Panc1 (cell line): Measurements from ENCODE around the gene PHF14. TPM values are rescaled to one million over a fixed set of nuclear protein-coding genes. Genes with fewer than 3 reads are reported as not detected.

Experiments
- ATAC-seq: fragments of 200-7000 bp; cut with Tn5 transposase; 2 replicates; pipeline ENCODE4 v1.9.1; 2020; ENCODE audit warnings: mild to moderate bottlenecking, moderate library complexity
- BruUV-seq: library from RNA; stranded (reverse); fragments of 400-500 nt; replicated peaks from 2 replicates; lab custom pipeline; 2021; lab: Mats Ljungman, UMichigan
- CTCF ChIA-PET: fragments of 300-600 bp; sonication (Branson Sonifier 250); formaldehyde crosslinking; loops from one replicate; lab custom pipeline; 2022; ENCODE audit warnings: antibody characterized with exemption; lab: Charles Lee
- POLR2A ChIA-PET: fragments of 300-600 bp; sonication (Branson Sonifier 250); formaldehyde crosslinking; loops from one replicate; lab custom pipeline; 2022; ENCODE audit warnings: antibody characterized with exemption; lab: Charles Lee
- DNase-seq: peaks from one replicate; pipeline ENCODE4 v3.0.0-alpha.2; 2010; ENCODE audit warnings: low read depth, low spot score
- H3K27ac ChIP-seq: 2 replicates; pipeline ENCODE4 v1.5.1; 2011; ENCODE audit warnings: mild to moderate bottlenecking, low read length, inconsistent platforms
- H3K27me3 ChIP-seq: fragments of 200-500 bp; sonication (Bioruptor generic); 2 replicates; pipeline ENCODE4 v1.6.0; 2014; ENCODE audit warnings: low read length, inconsistent platforms; ENCODE audit not compliant: control insufficient read depth, insufficient read depth
- H3K36me3 ChIP-seq: fragments of 200-500 bp; sonication (Bioruptor generic); 2 replicates; pipeline ENCODE4 v1.5.1; 2014; ENCODE audit warnings: inconsistent platforms, mild to moderate bottlenecking, low read length, moderate library complexity; ENCODE audit not compliant: control insufficient read depth, insufficient read depth
- H3K4me1 ChIP-seq: 2 replicates; pipeline ENCODE4 v1.5.1; 2011; ENCODE audit warnings: inconsistent platforms, mild to moderate bottlenecking, low read length, moderate library complexity; ENCODE audit not compliant: control insufficient read depth, insufficient read depth
- H3K4me3 ChIP-seq, 2 experiments: 2 replicates each; pipeline ENCODE4 v1.5.1; 2011 to 2012; ENCODE audit warnings: low read depth in 2 of 2, low read length in 2 of 2, mild to moderate bottlenecking in 2 of 2, inconsistent platforms in 1 of 2, moderate library complexity in 1 of 2
- H3K9me3 ChIP-seq: fragments of 200-500 bp; sonication (Bioruptor generic); 2 replicates; pipeline ENCODE4 v1.5.1; 2014; ENCODE audit warnings: low read depth, mild to moderate bottlenecking, inconsistent platforms, low read length, moderate library complexity; ENCODE audit not compliant: control insufficient read depth, insufficient read depth
- POLR2AphosphoS5 ChIP-seq: IDR thresholded peaks from 2 replicates; pipeline ENCODE4 v1.6.1; 2012; ENCODE audit warnings: mild to moderate bottlenecking, low read depth, low read length, moderate library complexity
- SIN3A ChIP-seq: IDR thresholded peaks from 2 replicates; pipeline ENCODE4 v1.6.1; 2012; ENCODE audit warnings: low read depth, mild to moderate bottlenecking, low read length, moderate library complexity, borderline replicate concordance; ENCODE audit not compliant: insufficient read depth
- TCF7L2 ChIP-seq: IDR thresholded peaks from 2 replicates; pipeline ENCODE4 v1.6.1; 2011; ENCODE audit warnings: mild to moderate bottlenecking, low read depth, low read length, inconsistent platforms
- in situ Hi-C: cut with HindIII; loops from 2 replicates; pipeline ENCODE4 v1.10.0; 2016; ENCODE audit warnings: low sequenced_read_pairs, low pct_unique_long_range_greater_than_20kb
- intact Hi-C: fragments of 100-400 bp; cut with micrococcal nuclease; formaldehyde crosslinking; loops from one replicate; pipeline ENCODE4 v1.10.0; 2022; ENCODE audit not compliant: unreplicated experiment
- total RNA-seq: library from RNA; stranded (reverse); gene quantifications from one replicate; pipeline ENCODE4 v1.2.1, GENCODE V29; 2021; ENCODE audit not compliant: unreplicated experiment
- TF ChIP-seq, protein P1 (sequence below): fragments of 450-650 bp; IDR thresholded peaks from 2 replicates; pipeline ENCODE4 v1.5.1; 2017; ENCODE audit warnings: mild to moderate bottlenecking
- TF ChIP-seq, protein P2 (sequence below), 2 experiments: IDR thresholded peaks; 2 replicates each; pipeline ENCODE4 v1.6.1; 2011 to 2012; ENCODE audit warnings: low read depth in 2 of 2, control low read depth in 1 of 2, low read length in 1 of 2, mild to moderate bottlenecking in 1 of 2, moderate library complexity in 1 of 2; ENCODE audit not compliant: insufficient read depth in 1 of 2

PHF14 gene
- total RNA-seq, 1 experiment from 2014 or later: 85.6 TPM

DNA sequence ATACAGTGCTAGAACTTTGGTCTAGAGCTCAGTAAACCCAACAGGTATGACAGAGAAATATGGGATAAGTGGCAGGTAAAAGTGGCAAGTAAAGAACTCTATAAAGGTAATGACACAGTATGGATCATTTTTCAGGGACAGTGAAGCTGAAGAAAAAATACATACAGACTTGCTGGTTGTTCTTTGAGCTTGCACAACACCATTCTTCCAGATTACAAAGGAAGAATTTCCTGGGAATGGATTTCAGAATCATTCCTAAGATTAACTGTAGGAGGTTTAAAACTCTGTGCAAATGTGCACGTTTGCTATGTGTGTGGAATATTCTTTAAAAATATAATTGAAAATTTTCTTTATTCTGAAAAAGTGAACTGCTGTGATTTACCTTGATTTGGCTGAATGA lies 36.0 kb downstream of the PHF14 start:
- peaks cover 6% of the 10 kb centered on the region; the same call in 1 of the 2 replicates for H3K36me3 ChIP-seq
- no peaks in the 10 kb centered on the region for H3K9me3 ChIP-seq
- H3K27me3 ChIP-seq: no peaks in the 10 kb centered on the region
- no TSS peak for BruUV-seq
- ATAC-seq: no peak
- POLR2A ChIA-PET: interaction anchor here (0.5 kb wide), 1 partner anchor 8 kb away, joined by 4 read pairs; no protein-coding TSS in a partner anchor
- no peaks in the 10 kb centered on the region for H3K4me1 ChIP-seq
- H3K4me3 ChIP-seq: no peak overlapping the region
- intact Hi-C loops: no loop called here
- CTCF ChIA-PET: no interaction called here
- TF ChIP-seq, protein P1, sequence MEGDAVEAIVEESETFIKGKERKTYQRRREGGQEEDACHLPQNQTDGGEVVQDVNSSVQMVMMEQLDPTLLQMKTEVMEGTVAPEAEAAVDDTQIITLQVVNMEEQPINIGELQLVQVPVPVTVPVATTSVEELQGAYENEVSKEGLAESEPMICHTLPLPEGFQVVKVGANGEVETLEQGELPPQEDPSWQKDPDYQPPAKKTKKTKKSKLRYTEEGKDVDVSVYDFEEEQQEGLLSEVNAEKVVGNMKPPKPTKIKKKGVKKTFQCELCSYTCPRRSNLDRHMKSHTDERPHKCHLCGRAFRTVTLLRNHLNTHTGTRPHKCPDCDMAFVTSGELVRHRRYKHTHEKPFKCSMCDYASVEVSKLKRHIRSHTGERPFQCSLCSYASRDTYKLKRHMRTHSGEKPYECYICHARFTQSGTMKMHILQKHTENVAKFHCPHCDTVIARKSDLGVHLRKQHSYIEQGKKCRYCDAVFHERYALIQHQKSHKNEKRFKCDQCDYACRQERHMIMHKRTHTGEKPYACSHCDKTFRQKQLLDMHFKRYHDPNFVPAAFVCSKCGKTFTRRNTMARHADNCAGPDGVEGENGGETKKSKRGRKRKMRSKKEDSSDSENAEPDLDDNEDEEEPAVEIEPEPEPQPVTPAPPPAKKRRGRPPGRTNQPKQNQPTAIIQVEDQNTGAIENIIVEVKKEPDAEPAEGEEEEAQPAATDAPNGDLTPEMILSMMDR: no peak
- no peak for TF ChIP-seq TCF7L2
- no peak for TF ChIP-seq POLR2AphosphoS5
- TF ChIP-seq SIN3A: no peak
- TF ChIP-seq, protein P2, sequence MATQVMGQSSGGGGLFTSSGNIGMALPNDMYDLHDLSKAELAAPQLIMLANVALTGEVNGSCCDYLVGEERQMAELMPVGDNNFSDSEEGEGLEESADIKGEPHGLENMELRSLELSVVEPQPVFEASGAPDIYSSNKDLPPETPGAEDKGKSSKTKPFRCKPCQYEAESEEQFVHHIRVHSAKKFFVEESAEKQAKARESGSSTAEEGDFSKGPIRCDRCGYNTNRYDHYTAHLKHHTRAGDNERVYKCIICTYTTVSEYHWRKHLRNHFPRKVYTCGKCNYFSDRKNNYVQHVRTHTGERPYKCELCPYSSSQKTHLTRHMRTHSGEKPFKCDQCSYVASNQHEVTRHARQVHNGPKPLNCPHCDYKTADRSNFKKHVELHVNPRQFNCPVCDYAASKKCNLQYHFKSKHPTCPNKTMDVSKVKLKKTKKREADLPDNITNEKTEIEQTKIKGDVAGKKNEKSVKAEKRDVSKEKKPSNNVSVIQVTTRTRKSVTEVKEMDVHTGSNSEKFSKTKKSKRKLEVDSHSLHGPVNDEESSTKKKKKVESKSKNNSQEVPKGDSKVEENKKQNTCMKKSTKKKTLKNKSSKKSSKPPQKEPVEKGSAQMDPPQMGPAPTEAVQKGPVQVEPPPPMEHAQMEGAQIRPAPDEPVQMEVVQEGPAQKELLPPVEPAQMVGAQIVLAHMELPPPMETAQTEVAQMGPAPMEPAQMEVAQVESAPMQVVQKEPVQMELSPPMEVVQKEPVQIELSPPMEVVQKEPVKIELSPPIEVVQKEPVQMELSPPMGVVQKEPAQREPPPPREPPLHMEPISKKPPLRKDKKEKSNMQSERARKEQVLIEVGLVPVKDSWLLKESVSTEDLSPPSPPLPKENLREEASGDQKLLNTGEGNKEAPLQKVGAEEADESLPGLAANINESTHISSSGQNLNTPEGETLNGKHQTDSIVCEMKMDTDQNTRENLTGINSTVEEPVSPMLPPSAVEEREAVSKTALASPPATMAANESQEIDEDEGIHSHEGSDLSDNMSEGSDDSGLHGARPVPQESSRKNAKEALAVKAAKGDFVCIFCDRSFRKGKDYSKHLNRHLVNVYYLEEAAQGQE (IDR thresholded peaks at IDR 0.05; ENCODE audit: insufficient read depth in 1 of 2, low read depth in 2 of 2, low read length in 1 of 2): no peak
- in situ Hi-C loops: no loop called here
- DNase-seq: no peak
- H3K27ac ChIP-seq: no peak overlapping the region

DNA sequence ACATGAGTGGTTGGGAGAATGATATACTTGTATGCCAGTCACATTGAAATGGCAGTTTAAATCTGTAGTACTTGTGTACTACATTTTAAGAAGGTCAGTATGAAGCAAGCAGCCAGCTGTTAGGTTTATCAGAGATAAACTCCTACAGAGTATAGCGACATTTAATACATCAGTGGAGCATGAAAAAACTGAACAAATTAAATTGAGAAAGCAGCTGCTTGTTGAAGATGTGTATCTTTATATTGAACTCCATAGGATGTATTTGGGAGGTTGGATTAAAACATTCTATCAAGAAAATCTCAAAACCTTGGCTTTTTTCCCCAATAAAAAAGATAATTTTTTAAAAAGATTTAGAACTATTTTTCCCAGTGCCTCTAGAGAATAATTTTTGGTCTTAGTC lies 47.8 kb downstream of the PHF14 start:
- TF ChIP-seq, protein P2 (IDR thresholded peaks at IDR 0.05; ENCODE audit: insufficient read depth in 1 of 2, low read depth in 2 of 2, low read length in 1 of 2): no peak
- TF ChIP-seq, protein P1: no peak
- TF ChIP-seq TCF7L2 (no peak), POLR2AphosphoS5 (no peak), SIN3A (no peak)
- POLR2A ChIA-PET: no interaction called here
- no peaks in the 10 kb centered on the region for H3K9me3 ChIP-seq
- no peaks in the 10 kb centered on the region for H3K4me1 ChIP-seq
- no peaks in the 10 kb centered on the region for H3K27me3 ChIP-seq
- H3K36me3 ChIP-seq: peaks cover 4% of the 10 kb centered on the region; the same call in 1 of the 2 replicates
- BruUV-seq: no TSS peak
- in situ Hi-C loops: no loop called here
- intact Hi-C loops: no loop called here
- ATAC-seq: no peak
- H3K4me3 ChIP-seq: no peak overlapping the region
- CTCF ChIA-PET: no interaction called here
- no peak for DNase-seq
- no peak overlapping the region for H3K27ac ChIP-seq
